ENCODE data around the gene PHF21B.

Gene PHF21B

DNA sequence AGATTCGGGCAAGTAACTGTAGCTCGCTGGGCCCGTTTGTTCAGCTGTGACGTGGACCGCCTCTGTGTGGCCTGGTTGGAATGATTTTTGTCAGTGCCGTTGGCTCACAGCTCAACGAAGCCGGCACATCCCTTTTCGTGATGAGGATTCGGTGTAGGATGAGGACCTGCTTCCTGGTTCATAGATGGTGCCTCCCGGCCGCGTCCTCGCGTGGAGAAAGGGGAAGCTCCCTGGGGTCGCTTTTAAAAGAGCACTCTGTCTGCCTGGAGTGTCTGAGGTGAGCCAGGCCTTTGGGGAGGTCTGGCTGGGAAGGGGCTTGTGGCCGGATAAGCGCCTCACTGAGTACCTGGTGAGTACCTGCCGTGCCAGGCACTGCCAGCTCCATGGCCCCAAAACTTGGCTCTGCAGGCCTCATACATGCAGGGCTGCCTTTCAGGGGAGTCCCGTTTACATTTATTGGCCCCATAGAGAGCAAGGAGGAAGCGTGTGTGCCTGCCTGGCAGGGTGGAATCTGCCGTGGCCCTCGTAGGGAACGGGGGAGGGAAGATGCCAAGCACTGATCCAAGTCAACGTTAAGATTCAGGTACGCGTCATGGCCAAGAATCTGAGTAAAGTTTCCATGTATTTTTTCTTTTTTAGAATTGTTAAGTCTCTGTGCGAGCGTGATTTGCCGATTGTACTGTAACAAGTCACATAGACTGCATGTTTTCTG is 169.0 kb downstream of the PHF21B start:
- no peak for DNase-seq (ENCODE audit: low read depth)

DNA sequence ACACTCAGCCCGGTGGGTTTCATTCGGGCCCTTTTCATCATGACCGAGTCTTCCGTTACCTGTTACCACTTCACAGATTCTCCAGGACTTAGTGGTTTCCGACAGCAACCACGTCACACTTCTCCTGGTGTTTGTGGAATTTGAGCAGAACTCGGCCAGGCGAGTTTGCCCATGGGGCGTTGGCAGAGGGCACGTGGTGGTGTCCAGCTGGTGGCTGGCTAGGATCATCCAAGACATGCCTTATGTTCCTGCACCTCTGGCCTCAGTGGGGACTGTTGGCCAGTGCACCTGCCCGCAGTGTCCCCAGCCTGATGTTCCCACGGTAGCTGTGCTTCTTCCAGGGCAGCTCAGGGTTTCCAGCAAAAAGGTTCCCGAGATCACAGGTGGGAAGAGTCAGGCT is 170.1 kb downstream of the PHF21B start:
- DNase-seq (ENCODE audit: low read depth) = no peak

DNA sequence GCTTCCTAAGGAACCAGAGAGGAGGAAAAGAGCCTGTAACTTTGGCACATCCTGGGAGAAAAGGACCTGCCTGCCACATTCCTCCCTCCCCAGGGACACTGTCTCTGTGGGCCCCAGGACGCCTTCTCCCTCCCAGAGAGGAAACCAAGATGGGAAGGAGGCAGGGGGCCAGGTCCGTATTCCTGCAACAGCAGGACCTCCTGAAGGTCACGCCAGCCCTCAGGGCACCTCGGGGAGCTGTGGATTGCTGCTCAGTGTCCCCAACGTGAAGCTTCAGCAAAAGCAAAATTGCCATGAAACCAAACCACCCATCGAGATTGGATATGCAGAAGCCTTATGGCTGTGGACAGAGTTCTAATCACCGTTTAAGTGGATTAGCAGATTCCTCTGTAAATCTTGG is 170.7 kb downstream of the PHF21B start:
- no peak for DNase-seq (ENCODE audit: low read depth)

DNA sequence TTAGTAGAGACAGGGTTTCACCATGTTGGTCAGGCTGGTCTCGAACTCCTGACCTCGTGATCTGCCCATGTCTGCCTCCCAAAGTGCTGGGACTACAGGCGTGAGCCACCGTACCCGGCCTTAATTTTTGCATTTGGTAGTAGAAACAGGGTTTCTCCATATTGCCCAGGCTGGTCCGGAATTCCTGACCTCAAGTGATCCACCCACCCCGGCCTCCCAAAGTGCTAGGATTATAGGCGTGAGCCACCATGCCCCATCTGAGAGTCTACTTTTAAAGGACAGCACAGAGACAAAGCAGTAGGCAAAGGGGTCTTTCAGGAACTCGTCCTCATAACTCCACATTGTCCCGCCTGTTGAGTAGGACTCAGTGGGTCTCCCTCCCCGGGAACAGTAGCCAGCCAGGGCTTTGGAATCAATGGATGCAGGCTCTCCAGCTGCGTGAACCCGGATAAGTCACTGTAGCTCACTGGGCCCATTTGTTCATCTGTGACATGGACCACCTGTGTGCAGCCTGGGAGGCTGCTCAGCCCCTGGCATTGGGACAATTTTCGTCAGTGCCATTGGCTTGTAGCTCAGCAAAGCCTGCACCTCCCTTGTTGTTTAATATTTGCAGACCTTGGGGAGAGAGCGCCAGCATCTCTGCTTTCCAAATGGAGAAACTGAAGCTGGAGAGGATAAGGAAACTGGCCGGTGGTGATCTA is 171.3 kb downstream of the PHF21B start:
- DNase-seq (ENCODE audit: low read depth) = no peak

DNA sequence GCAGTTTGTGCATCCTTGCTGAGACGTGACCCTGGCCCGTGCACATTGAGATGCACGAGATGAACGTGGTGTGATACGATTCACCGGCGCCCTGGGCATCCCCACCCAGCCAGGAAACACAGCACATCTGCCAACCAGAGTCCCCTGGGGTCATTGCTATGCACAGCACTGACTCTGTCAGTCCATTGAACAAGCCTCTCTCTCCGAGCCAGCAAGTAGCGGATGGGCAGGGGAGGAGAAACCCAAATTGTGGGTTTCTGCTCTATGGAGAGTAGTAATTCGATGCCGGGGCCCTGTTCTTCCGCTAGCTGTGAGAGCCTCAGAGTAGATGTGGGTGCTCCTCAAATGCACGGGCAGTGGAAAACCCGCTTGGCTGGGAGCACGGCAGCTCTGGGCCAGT is 172.3 kb downstream of the PHF21B start:
- no peak for DNase-seq (ENCODE audit: low read depth)

DNA sequence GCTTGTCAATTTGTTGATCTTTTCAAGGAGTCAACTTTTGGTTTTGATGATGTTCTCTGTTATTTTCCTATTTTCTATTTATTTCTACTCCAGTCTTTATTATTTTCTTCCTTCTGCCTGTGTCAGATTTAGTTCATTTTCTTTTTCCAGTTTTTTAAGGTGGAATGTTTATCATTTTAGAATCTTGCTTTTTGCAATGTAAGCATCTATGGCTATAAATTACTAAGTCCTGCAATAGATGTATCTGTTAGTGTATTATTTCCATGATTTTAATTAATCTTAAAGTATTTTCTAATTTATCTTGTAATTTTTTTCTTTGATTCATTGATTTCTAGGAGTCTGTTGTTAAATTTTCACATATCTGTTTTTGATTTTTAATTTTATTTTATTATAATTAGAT is 175.7 kb downstream of the PHF21B start:
- no peak for DNase-seq (ENCODE audit: low read depth)

DNA sequence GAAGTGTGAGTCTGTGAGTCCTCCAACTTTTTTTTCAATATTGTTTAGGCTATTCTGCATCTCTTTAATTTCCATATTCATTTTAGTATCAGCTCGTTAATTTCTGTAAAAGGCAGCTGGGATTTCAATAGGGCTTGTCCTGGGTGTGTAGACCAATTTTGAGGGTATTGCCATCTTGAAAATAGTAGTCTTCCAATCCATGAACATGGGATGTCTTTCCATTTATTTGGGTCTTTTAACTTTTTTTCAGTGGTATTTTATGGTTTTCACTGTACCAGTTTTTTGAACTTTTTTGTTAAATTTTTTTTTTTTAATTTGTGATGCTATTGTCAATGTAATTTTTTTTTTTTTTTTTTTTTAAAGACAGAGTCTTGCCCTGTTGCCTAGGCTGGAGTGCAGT is 177.9 kb downstream of the PHF21B start:
- DNase-seq (ENCODE audit: low read depth) = no peak

Data from stimulated activated CD8-positive, alpha-beta memory T cell treated with anti-CD3 and anti-CD28 coated beads, Interleukin-12 subunit alpha, Interleukin-12 subunit beta, amount 100 ng/mL, for 1 hour (primary cell).